NOMO-1 treated with DMSO at 0.1 percent for 48 hours (cell line): Measurements from ENCODE around the gene NOL7.

Source experiments
- DNase-seq: peaks from one replicate; lab custom pipeline; 2025; ENCODE audit not compliant: unreplicated experiment; lab: John Stamatoyannopoulos, UW

The NOL7 gene

DNA sequence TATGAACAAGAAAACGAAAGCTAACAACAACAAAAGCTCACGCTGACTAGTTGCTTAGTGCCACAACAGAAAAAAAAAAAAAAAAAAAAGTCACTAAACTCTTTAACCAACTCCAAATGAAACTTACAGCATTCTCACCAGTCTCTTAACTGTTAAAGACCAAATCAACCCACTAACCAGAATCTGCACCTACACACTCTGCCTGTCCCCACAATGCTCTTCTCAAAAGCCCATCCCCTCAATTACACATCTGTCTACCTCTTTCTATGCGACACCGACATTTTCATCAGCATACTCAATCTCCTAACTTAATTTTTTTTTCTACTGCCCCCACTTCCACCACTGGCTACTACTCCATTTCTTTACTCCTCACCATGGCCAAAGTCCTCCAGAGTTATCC is 34.3 kb downstream of the NOL7 start:
- DNase-seq: no peak

DNA sequence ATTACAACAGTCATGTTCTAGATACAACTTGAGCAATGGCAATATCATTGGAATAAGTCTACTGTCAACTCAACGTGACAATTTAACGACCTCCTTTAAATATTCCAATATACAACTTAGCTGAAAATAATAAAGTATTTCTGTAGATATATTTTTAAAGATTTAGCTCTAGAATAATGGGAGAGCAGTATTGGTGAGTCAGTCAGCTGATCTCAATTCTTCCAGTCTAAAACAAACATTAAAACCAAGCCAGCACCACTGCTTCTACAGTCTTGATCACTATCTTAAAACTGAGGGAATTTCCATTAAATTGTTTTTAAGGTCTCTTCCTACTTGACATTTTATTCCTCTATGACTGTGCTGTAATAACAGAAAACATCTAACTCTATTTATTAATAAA is 38.2 kb downstream of the NOL7 start:
- no peak for DNase-seq

DNA sequence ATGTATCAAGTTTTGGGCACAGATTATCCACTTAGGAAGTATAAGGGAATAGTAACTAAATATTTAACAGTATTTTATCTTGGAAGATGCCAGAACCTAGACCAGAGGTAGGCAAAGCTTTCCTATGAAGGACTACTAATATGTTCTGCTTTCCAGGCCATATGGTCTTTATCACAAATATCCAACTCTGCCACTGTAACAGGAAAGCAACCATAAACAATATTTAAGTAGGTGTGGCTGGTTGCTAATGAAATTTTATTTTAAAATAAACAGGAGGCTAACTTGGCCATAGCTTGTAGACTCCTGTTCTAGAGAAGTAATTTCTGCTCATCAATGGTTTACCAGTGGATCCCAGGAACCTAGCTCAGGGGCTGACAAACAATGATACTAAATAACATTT is 39.4 kb downstream of the NOL7 start:
- DNase-seq: no peak

DNA sequence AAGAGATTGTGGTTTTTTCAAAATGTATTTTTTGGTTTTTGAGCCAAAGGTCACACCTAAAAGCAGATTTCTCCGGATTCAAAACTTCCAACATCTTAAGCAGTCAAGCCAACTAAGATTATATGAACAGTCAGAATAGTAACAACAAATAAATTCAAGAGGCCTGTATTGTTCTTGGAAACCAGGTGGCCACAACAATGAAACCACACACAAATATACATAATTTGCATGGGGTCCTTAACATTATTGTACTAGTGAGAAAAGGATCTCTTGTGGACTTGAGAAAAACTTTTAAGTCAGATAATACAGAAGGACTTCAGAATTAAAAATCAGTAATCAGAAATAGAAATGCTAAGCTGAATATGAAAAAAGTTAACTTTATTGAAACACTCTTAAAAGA is 40.6 kb downstream of the NOL7 start:
- no peak for DNase-seq

DNA sequence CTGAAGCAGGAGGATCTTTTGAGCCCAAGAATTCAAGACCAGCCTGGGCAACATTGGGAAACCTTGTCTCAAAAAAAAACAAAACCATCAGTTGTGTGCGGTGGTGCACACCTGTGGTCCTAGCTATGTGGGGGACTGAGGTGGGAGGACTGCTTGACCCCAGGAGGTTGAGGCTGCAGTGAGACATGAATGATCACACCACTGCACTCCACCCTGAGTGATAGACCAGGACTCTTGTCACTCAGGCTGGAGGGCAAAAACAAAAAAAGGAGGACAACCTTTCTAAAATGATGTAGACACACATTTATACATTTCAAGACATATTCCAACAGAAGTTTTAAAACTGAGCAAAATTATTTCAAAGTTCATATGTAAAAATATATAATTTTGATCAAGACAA is 45.1 kb downstream of the NOL7 start:
- DNase-seq: no peak

DNA sequence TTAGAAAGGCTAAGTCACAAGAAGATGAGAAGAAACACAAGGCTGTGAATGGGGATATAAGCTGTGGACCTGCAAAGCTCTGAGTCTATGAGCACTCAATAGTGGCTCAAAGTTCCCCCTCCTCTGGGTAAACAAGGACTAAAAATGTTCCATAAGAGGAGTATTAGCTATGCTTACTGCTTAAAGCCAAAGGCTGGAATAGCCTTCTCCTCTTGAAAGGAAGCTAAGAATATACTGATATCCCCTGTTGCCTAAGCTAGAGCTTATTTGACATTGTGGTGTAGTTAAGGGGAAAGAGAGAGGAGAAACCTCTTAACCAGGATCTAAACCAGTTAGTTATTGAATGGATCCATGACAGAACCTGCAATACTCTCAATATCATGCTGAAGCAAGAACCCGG is 45.8 kb downstream of the NOL7 start:
- DNase-seq: no peak

DNA sequence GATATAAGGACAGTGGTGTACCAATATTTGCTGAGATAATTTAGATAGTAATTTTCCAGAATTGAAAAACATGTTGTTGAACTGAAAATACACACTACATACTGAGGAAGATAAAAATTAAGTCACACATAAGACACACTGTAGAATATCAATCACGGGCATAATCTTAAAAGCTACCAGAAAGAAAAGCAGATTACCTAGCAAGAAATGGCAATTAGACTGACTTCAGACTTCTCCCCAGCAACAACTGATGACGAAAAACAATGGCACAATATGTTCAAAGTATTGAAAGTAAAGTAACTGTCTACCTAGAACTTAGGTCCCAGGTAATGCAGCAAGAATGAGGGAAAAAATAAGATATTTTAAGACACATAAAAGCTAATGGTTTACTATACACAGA is 46.5 kb downstream of the NOL7 start:
- DNase-seq: no peak

DNA sequence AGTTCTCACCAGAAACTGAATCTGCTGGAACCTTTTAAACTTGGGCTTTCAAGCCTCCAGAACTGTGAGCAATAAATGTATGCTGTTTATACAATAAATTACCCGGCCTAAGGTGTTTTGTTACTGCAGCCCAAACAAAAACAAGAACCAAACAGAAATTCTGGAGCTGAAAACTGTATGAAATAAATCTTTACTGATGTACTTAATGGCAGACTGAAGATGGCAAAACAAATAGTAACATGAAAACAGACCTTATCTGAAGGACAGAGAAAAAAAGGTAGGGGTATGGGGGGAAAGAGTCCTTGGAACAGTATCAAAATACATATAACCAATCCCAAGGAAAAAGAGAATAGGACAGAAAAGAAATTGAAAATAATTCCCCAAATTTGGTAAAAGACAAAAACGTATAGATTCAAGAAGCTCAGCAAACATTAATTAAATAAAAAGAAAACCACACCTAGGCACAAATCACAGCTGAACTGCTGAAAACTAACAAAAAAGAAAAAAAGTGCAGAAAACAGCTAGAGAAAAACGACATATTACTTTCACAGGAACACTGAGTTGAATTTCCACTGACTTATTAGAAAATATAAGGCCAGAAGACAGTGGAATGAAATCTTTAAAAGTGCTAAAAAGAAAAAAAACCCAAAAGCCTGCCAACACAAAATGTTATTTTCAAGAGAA is 47.7 kb downstream of the NOL7 start:
- DNase-seq: no peak

DNA sequence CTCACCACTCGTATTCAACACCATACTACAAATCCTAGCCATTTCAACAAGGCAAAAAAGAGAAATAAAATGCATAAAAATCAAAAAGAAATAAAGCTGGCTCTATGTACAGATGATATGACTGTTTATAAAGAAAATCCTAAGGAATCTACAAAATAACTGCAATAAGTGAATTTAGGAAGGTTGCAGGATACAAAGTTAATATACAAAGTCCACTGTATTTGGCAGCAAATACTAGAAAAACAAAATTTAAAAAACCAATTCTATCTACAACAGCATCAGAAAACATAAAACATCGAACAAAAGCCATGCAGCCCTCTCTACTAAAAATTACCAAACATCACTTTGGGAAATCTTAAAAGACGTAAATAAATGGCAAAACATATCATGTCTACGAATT is 48.9 kb downstream of the NOL7 start:
- DNase-seq: no peak

DNA sequence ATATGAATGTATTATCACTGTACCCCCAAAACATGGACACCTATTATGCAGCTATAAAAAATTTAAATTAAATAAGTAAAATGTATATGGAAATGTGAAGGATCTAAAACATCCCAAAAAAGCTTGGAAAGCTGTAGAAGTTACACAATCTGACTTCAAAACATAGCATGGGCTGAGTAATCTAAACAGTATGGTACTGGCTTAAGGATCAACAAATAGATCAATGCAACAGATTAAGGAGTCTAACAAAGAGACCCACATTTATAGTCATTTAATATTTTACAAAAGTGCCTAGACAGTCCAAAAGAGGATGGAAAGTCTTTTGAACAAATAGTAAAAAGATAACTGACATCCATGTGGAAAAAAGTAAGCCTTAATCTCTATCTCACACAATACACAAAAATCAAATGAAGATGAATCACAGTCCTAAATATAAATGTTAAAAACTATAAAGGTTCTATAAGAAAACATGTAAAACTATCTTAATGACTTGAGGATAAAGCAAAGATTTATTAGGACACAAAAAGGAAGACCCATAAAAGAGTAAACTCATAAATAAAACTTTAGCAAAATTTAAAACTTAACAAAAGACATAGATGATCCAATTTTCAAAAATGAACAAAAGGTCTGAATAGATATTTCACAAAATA is 49.7 kb downstream of the NOL7 start:
- DNase-seq: no peak

DNA sequence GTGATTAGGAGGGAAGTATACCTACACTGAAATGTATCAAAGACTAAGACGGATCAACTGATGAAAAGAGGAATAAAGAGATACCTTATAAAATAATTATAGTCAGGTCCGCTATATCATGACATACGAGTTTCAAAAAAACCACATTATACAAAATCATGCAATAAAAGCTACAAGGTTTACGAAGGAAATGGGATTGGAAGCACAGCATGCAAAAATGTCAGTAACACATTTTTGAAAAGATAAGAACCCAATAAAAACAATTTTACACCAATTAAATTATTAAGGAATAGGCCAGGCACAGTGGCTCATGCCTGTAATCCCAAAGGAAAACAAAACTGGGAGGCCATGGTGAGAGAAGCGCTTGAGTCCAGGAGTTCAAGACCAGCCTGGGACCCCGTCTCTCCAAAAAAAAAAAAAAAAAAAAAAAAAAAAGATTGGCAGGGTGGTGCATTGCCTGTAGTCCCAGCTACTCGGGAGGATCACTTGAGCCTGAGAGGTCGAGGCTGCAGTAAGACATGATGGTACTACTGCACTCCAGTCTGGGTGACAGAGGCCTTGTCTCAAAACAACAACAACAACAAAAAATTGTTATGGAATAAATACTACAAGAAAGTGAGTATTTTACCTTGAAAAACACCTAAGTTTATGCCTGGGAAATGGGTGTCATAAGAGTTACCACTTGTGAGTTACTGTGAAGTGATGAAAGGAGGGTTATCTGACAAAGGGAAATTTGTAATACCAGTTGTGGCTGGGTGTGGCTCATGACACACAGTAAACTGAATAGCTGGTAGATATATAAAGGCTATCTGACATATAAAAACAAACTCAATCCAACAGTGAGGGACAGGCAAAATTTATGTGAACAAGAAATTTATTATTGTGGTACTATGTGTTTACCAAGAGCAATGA is 51.3 kb downstream of the NOL7 start:
- DNase-seq: no peak

DNA sequence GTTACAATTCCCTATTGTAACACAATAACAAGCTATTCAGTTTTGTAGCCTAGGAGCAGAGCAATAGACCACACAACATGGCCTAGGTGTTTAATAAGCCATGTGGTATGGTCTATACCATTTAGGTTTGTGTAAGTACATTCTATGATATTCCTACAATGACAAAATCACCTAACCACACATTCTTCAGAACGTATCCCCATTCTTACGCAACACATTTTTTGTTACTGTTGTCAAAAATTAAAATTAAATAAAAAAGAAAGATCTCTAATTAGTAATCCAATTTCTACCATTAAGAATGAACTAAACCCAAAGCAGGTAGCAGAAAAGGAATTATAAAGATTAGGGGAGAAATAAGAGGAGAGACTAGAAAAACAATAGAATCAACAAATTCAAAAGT is 52.5 kb downstream of the NOL7 start:
- DNase-seq: no peak

DNA sequence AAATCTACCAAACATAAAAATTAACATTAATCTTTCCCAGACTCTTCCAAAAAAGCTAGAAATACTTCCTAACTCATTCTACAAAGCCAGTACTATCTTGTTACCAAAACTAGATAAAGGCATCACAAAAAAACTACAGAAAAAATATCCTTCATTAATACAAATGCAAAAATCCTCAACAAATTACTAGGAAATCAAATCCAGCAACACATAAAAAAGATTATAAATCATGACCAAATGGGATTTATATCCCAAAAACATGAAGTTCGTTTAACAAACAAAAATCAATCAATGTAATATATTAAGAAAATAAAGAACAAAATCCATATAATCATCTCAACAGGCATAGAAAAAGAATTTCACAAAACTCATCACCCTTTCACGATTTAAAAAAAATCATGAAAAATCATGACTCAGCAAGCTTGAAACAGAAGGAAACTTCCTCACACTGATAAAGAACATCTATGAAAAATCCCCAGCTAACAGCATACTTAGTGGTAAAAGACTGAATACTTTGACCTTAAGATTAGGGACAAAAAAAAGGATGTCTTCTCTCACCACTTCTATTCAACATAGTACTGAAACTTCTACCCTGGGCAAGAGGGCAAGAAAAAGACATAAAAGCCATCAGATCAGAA is 53.3 kb downstream of the NOL7 start:
- peak; percentile 32 for DNase-seq

DNA sequence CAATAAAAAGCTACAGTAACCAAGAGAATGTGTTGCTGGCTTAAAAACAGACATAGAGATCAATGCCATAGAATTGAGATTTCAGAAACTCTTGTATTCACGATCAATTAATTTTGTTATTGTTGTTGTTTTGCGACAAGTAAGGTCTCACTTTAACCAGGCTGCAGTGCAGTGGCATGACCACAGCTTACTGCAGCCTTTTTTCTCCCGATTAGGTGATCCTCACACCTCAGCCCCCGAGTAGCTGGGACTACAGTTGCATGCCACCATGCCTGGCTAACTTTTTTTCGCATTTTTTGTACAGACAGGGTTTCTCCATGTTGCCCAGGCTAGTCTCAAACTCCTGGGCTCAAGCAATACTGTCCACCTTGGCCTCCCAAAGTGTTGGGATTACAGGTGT is 54.3 kb downstream of the NOL7 start:
- no peak for DNase-seq
